Measurements from ENCODE around the gene ARHGEF7.

DNA sequence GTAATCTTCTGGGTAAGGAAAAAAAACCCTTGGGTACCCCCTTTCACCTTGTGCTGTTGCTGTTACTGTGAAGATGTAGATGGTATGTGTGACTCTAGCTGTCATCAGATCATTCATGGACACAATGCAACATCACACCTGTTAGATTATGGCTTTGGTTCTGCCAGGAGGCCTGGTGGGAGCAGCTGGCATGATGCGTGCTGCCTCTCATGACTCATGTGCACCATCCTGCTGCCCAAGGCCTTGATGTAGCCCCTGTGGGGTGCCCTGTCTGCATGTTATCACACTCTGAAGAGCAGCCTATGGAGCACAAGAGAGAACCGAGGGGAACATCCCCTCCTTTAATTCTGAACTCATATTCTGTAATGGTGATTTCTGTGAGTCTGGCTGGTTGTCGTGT lies 147.6 kb downstream of the ARHGEF7 start:
- TF ChIP-seq, protein P1, sequence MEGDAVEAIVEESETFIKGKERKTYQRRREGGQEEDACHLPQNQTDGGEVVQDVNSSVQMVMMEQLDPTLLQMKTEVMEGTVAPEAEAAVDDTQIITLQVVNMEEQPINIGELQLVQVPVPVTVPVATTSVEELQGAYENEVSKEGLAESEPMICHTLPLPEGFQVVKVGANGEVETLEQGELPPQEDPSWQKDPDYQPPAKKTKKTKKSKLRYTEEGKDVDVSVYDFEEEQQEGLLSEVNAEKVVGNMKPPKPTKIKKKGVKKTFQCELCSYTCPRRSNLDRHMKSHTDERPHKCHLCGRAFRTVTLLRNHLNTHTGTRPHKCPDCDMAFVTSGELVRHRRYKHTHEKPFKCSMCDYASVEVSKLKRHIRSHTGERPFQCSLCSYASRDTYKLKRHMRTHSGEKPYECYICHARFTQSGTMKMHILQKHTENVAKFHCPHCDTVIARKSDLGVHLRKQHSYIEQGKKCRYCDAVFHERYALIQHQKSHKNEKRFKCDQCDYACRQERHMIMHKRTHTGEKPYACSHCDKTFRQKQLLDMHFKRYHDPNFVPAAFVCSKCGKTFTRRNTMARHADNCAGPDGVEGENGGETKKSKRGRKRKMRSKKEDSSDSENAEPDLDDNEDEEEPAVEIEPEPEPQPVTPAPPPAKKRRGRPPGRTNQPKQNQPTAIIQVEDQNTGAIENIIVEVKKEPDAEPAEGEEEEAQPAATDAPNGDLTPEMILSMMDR (IDR thresholded peaks at IDR 0.05), result no peak
- no peak for TF ChIP-seq ZFX (IDR thresholded peaks at IDR 0.05; ENCODE audit: borderline replicate concordance)
